Measurements from ENCODE around the gene DNAJB14. TPM values are rescaled to one million over a fixed set of nuclear protein-coding genes. Genes with fewer than 3 reads are reported as not detected.

The DNAJB14 gene
- total and polyA plus RNA-seq, 2 experiments from 2014 or later: 15.3 to 18.1 TPM

- no peak overlapping the region for H3K27ac ChIP-seq
- no peak for DNase-seq (ENCODE audit: low read depth in 1 of 2, low spot score in 1 of 2)
- no peaks in the 10 kb centered on the region for H3K27me3 ChIP-seq
- H3K4me1 ChIP-seq (ENCODE audit: low read depth): peaks cover 1% of the 10 kb centered on the region
- H3K9me3 ChIP-seq (ENCODE audit: low read depth): no peaks in the 10 kb centered on the region
- no peak overlapping the region for H3K4me3 ChIP-seq
- TF ChIP-seq CTCF (IDR thresholded peaks at IDR 0.05; ENCODE audit: low read depth, low read length): no peak
- H3K36me3 ChIP-seq: no peaks in the 10 kb centered on the region
Measured at GRCh38 chr4:99848591-99849001, 97.8 kb downstream of the DNAJB14 start.

- H3K4me3 ChIP-seq: no peak overlapping the region
- H3K27me3 ChIP-seq: no peaks in the 10 kb centered on the region
- H3K9me3 ChIP-seq (ENCODE audit: low read depth): no peaks in the 10 kb centered on the region
- no peak overlapping the region for H3K27ac ChIP-seq
- TF ChIP-seq CTCF (IDR thresholded peaks at IDR 0.05; ENCODE audit: low read depth, low read length): no peak
- peaks cover 13% of the 10 kb centered on the region for H3K4me1 ChIP-seq (ENCODE audit: low read depth)
- no peak for DNase-seq (ENCODE audit: low read depth in 1 of 2, low spot score in 1 of 2)
- H3K36me3 ChIP-seq: no peaks in the 10 kb centered on the region
Measured at GRCh38 chr4:99847362-99847976, 98.9 kb downstream of the DNAJB14 start.

- Histone ChIP-seq H3K4me3 (no peak overlapping the region), H3K4me1 (ENCODE audit: low read depth) (peaks cover 16% of the 10 kb centered on the region), H3K9me3 (ENCODE audit: low read depth) (no peaks in the 10 kb centered on the region), H3K27ac (no peak overlapping the region), H3K27me3 (no peaks in the 10 kb centered on the region), H3K36me3 (no peaks in the 10 kb centered on the region)
- no peak for TF ChIP-seq CTCF (IDR thresholded peaks at IDR 0.05; ENCODE audit: low read depth, low read length)
- no peak for DNase-seq (ENCODE audit: low read depth in 1 of 2, low spot score in 1 of 2)
Measured at GRCh38 chr4:99846891-99847290, 99.5 kb downstream of the DNAJB14 start.

Other genes with a start within 250 kb of the DNAJB14 start
- gene DAPP1, start 129.8 kb downstream of the DNAJB14 start, total RNA-seq: 0.09 and 0.25 TPM in 2 replicates
- gene DAPP1, start 129.8 kb downstream of the DNAJB14 start, polyA plus RNA-seq: 0.41 TPM in 1 of 2 replicates, not detected in the other
- 24.8 and 36.0 TPM in 2 replicates for gene LAMTOR3, start 52.2 kb downstream of the DNAJB14 start, total RNA-seq
- 63.0 and 77.1 TPM in 2 replicates for gene LAMTOR3, start 52.2 kb downstream of the DNAJB14 start, polyA plus RNA-seq
- 123 and 130 TPM in 2 replicates for gene H2AZ1, start 3.7 kb upstream of the DNAJB14 start, total RNA-seq
- gene H2AZ1, start 3.7 kb upstream of the DNAJB14 start, polyA plus RNA-seq: 452 and 530 TPM in 2 replicates
- gene DDIT4L, start 243.8 kb upstream of the DNAJB14 start, total RNA-seq: 4.0 and 5.0 TPM in 2 replicates
- 3.9 and 4.6 TPM in 2 replicates for gene DDIT4L, start 243.8 kb upstream of the DNAJB14 start, polyA plus RNA-seq

Data from cardiac muscle cell (in vitro differentiated cells and primary cell).